Kidney tubule cell (primary cell): Measurements from ENCODE around the gene SYNGR3.
"Not testable (repeated sequence)": the region's sequence is repeated elsewhere in the genome, so short reads cannot be mapped to it uniquely, and the experiment has no call there.

Experiments used
- DNase-seq: peaks from one replicate; pipeline ENCODE4 v3.0.0-alpha.2; 2018; ENCODE audit warnings: low spot score

The SYNGR3 gene

GRCh38 chr16:1959269-1960039 lies 30.3 kb upstream of the SYNGR3 start, which contains the start of gene NDUFB10:
TSS of gene NDUFB10 (plus strand) at chr16:1959538. CDS start at chr16:1959625, 87 bp downstream.
- peak; percentile 94 for DNase-seq

- peak; percentile 54 for DNase-seq
Observed at GRCh38 chr16:1960665-1961630, 28.8 kb upstream of the SYNGR3 start.

- no peak for DNase-seq
Observed at GRCh38 chr16:1961651-1962067, 28.1 kb upstream of the SYNGR3 start.

- DNase-seq, result not testable (repeated sequence)
Observed at GRCh38 chr16:1962161-1963153, 27.3 kb upstream of the SYNGR3 start.

GRCh38 chr16:1963806-1964505 lies 25.8 kb upstream of the SYNGR3 start:
- peak; percentile 55 for DNase-seq

GRCh38 chr16:1964506-1965395 lies 25.0 kb upstream of the SYNGR3 start, which contains the start of gene RPS2:
TSS of gene RPS2 (minus strand) at chr16:1964826. CDS start at chr16:1964625, 201 bp downstream.
- peak; percentile 99 for DNase-seq

DNA sequence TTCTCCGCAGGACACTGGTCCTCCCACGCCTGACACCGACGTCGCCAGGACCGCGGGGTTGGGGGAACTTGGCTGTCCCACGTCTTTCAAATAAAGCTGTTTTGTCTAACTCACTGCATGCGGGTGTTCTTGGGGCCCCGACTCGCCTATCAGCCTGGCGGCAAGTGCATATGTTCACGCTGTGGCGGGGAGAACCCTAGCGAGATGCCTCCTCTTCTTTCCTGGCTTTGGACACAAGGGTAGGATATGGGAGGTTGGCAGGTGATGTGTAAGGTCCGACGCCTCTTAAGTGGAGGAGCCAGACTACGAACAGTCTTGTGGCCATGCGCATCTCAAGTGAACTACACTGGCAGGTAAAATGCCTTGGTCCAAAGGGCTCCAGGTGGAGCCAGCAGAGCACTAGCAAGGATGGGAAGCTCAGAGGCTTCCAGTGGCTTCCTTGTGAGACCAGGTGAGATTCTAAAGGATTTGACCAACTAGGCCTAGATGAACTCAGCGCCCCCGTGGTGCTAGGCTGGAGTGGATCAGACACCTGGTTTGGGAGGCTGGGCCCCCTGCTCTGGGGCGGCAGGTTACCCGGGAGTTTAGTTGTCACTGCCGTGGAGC lies 24.3 kb upstream of the SYNGR3 start:
- DNase-seq, result peak; percentile 20

DNA sequence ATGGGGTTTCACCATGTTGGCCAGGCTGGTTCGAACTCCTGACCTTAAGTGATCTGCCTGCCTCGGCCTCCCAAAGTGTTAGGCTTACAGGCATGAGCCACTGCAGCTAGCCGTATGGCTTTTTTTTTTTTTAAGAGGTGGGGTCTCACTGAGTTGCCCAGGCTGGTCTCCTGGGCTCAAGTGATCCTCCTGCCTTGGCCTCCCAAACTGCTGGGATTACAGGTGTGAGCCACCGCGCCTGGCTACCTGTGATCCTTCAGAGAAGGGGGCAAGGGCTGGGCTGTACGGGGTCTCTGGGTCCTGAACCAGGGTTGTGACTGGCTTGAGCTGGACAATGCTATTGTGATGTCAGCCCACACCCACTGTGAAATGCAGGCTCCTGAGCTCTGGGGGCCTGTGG lies 23.3 kb upstream of the SYNGR3 start, which contains the start of gene RNF151:
TSS of gene RNF151 (plus strand) at position 397 of the 400 bp plus-strand sequence. CDS start 26 bp downstream, outside the sequence.
- DNase-seq, result no peak

DNA sequence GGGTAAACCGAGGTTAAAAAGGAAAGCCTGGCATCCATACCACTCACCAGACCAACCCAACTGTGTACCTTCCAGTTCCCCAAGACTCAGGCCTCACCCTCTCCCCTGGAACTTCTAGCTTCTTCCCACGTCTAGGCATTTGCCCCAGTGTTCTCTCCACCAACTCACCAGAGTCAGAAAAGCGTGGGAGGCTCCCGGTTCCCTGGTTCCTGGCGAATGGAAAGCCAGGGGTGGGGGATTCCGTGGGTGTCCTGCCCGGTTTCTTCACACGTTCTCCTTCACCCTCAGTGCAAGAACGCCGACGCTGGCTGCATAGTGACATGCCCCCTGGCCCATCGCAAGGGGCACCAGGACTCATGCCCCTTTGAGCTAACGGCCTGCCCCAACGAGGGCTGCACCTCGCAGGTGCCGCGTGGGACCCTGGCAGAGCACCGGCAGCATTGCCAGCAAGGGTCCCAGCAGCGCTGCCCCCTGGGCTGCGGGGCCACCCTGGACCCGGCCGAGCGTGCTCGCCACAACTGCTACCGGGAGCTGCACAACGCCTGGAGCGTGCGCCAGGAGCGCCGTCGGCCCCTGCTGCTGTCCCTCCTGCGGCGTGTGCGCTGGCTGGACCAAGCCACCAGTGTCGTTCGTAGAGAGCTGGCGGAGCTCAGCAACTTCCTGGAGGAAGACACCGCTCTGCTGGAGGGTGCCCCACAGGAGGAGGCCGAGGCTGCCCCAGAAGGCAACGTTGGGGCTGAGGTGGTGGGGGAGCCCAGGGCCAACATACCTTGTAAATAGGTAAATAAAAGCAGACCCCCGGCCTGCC lies 21.4 kb upstream of the SYNGR3 start:
- no peak for DNase-seq

- DNase-seq, result peak; percentile 96
Observed at GRCh38 chr16:1971796-1972489, 17.8 kb upstream of the SYNGR3 start, which contains the start of gene TBL3. TSS of gene TBL3 (plus strand) at chr16:1972053. CDS start at chr16:1972165, 112 bp downstream.

GRCh38 chr16:1972490-1972877 lies 17.3 kb upstream of the SYNGR3 start:
- peak; percentile 39 for DNase-seq

DNA sequence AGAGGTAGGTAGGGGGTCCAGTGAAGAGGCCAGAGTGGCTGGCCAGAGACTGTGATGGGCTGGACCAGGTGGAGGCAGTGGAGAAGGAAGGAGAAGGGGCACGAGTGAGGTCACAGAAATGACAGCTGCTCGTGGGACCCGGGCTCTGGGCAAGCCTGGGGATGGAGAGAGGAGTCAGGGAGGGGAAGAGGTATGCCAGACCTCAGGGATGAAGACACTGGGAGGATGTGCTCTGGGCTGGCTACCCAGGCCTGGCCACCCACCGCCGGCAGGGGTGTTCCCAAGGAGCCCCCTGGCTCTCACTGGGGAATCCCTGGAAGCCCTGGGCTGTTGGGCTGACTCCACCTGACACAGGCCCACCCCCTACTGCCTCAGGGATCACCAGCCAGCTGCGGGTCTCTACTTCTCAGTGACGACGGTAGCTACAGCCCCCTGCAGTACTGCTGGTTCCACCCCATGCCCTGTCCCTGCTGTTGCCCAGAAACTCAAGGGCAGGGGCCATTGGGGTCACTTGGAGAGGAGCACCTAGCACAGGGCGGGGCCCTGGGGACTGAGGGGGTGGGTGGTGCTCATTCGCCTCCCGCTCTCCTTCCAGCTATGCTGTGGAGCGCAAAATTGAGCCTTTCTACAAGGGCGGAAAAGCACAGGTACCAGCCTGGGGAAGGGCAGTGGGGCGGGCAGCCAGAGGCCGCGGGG lies 16.2 kb upstream of the SYNGR3 start:
- DNase-seq, result no peak

GRCh38 chr16:1974157-1975070 lies 15.4 kb upstream of the SYNGR3 start:
- DNase-seq, result no peak

- no peak for DNase-seq
Observed at GRCh38 chr16:1975432-1976215, 14.1 kb upstream of the SYNGR3 start.

DNA sequence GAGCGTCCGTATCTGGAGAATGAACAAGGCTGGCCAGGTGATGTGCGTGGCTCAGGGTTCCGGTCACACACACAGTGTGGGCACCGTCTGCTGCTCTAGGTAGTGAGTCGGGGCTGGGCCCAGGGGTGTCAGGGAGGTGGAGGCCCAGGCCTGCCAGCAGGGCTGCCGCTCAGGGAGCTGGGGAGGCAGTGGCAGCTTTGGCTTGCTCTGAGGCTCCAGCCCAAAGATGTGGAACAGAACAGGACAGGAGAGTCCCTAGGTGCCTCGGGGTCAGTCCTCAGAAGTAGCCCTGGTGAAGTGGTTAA lies 13.6 kb upstream of the SYNGR3 start:
- no peak for DNase-seq
